Measurements from ENCODE around the gene MAPK4. TPM values are rescaled to one million over a fixed set of nuclear protein-coding genes. Genes with fewer than 3 reads are reported as not detected.
"Not testable (repeated sequence)": the region's sequence is repeated elsewhere in the genome, so short reads cannot be mapped to it uniquely, and the experiment has no call there.

The MAPK4 gene
- total RNA-seq (2012; rRNA removed) = not detected in 2 replicates

DNA sequence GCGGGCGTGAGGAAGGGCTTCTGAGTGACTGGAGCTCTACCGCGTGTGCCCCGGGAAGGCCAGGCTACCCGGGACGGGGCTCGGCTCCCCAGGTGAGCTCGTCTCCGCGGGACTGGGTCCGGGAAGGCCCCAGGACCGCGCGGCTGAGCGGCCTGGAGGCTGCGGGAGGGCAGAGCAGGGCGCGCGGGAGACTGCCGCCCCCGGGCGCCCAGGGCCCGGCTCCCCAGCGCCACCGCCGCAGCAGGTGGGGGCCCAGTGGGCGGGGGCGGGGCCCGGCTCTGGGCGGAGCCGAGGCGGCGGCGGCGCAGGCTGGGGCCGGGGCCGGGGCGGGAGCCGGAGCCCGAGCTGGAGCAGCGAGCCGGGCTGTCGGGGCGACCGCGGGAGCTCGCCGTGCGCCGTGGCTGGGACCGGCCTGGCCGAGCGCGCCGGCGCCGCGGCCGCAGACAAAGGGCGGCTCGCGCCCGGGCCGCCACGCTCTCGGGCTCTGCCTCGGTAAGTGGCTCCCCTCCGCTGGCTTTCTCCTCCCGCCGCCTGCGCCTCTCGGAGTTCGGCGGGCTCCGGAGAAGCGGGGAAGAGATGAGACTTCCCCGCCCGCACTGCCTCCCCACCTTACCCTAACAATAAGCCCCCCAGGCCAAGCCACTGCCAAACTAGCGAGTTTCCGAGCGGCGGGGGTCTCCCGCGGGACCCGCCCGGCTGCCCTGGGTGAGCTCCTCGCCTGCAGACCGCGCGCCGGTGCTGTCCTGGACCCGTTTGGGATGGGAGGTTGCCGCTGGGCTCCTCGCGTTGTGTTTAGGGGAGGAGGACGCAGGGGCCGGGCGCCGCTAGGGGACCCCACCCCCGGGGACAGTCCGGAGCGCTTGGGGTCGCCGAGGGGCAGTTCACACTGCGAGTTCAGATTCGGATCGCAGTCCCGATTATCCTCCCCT, at the start of gene MAPK4:
Gene MAPK4, plus strand, starts transcription at position 336 of the 929 bp plus-strand sequence. CDS start 103,872 bp downstream, outside the sequence.
- H3K9ac ChIP-seq (ENCODE audit: low read depth, low read length) = no peak within 1 kb of the TSS
- peaks cover 59% of the 10 kb centered on the region for H3K27me3 ChIP-seq (ENCODE audit: control insufficient read depth, insufficient read depth, low read length)
- H3K9me3 ChIP-seq (replicated peaks; ENCODE audit: low read length) = no peaks in the 10 kb centered on the region
- peaks cover 6% of the 10 kb centered on the region for H3K4me1 ChIP-seq (ENCODE audit: control insufficient read depth, insufficient read depth, low read length)
- H3K36me3 ChIP-seq (ENCODE audit: insufficient read depth, low read length) = no peaks in the 10 kb centered on the region
- H3K4me2 ChIP-seq (ENCODE audit: low read length) = peak within 1 kb of the TSS; percentile 85
- peak within 1 kb of the TSS; percentile 60 for H3K4me3 ChIP-seq (ENCODE audit: low read length)

DNA sequence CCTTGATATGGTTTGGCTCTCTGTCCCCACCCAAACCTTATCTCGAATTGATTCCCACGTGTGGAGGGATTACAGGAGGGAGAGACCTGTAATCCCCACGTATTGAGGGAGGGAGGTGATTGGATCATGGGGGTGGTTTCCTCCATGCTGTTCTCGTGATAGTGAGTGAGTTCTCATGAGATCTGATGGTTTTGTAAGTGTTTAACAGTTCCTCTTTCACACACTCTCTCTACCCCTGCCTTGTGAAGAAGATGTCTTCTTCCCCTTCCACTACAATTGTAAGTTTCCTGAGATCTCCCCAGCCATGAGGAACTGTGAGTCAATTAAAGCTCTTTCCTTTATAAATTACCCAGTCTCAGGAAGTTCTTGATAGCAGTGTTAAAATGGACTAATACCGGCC, 42.6 kb upstream of the MAPK4 start:
- H3K27me3 ChIP-seq (ENCODE audit: control insufficient read depth, insufficient read depth, low read length); H3K36me3 ChIP-seq (ENCODE audit: insufficient read depth, low read length); H3K4me1 ChIP-seq (ENCODE audit: control insufficient read depth, insufficient read depth, low read length); H3K9ac ChIP-seq (ENCODE audit: low read depth, low read length); H3K4me3 ChIP-seq (ENCODE audit: low read length); H3K9me3 ChIP-seq (replicated peaks; ENCODE audit: low read length); H3K4me2 ChIP-seq (ENCODE audit: low read length): not testable (repeated sequence)

DNA sequence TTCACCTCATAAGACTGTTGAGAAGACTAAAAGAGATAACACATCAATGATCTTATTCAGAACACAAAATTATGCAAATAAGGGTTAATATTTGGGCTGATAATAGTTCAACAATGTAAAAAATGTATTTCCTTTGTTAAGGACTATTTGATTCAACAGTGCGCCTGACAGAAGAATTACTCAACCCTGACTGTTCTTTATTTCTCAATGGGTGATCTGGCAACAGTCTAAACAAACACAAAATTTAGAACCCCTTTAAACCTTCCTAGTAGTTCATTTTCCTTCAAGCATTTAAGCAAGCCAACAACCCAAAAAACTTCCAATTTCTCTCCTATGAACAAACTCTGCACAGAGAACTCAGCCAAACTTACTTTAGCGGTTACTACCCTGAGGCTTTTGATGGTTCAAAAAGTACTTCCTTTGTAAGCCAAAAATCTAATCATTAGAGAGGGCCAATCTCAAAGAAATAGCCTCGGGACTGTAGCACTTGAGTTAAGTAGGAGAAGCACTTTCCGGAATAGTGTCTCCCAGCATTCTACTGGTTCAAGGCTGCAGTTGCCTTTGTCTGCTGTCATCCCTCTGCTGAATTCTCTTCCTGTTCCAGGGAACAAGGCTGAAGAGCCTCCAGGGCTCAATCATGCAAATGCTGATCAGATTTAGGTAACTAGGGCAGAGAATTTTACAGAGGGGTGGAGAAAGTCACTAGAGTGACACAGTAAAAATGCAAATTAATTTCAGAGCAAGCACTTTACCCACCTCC, 40.9 kb upstream of the MAPK4 start:
- no peak overlapping the region for H3K4me3 ChIP-seq (ENCODE audit: low read length)

DNA sequence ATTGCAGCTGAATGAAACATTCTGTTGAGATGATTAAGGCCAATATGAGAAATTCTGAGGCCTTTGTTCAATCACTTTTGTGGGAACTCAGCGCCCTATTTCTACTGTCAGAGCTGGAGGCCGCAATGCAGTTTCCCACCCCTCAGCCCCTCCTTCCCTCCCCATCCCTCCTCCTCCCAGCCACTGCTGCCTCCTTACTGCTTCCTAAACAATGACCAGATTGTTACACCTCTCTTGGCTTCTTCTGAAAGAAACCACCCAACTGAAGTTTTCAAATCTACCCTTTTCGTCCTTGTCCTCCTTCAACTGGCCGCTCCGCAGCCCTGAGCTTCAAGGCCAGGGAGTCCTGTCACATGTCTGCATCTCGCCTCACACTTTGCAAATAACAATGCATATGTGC, 36.7 kb upstream of the MAPK4 start:
- H3K9ac ChIP-seq (ENCODE audit: low read depth, low read length) = no peak overlapping the region
- H3K36me3 ChIP-seq (ENCODE audit: insufficient read depth, low read length) = no peaks in the 10 kb centered on the region
- no peaks in the 10 kb centered on the region for H3K27me3 ChIP-seq (ENCODE audit: control insufficient read depth, insufficient read depth, low read length)
- H3K9me3 ChIP-seq (replicated peaks; ENCODE audit: low read length) = no peaks in the 10 kb centered on the region
- H3K4me3 ChIP-seq (ENCODE audit: low read length) = no peak overlapping the region
- peaks cover 2% of the 10 kb centered on the region for H3K4me1 ChIP-seq (ENCODE audit: control insufficient read depth, insufficient read depth, low read length)
- H3K4me2 ChIP-seq (ENCODE audit: low read length) = no peak overlapping the region

More for the DNA sequence above, 40.9 kb upstream of the MAPK4 start:
- Histone ChIP-seq H3K4me1 (ENCODE audit: control insufficient read depth, insufficient read depth, low read length) (peaks cover 2% of the 10 kb centered on the region), H3K9me3 (replicated peaks; ENCODE audit: low read length) (no peaks in the 10 kb centered on the region), H3K27me3 (ENCODE audit: control insufficient read depth, insufficient read depth, low read length) (no peaks in the 10 kb centered on the region), H3K36me3 (ENCODE audit: insufficient read depth, low read length) (no peaks in the 10 kb centered on the region), H3K9ac (ENCODE audit: low read depth, low read length) (no peak overlapping the region), H3K4me2 (ENCODE audit: low read length) (no peak overlapping the region)

DNA sequence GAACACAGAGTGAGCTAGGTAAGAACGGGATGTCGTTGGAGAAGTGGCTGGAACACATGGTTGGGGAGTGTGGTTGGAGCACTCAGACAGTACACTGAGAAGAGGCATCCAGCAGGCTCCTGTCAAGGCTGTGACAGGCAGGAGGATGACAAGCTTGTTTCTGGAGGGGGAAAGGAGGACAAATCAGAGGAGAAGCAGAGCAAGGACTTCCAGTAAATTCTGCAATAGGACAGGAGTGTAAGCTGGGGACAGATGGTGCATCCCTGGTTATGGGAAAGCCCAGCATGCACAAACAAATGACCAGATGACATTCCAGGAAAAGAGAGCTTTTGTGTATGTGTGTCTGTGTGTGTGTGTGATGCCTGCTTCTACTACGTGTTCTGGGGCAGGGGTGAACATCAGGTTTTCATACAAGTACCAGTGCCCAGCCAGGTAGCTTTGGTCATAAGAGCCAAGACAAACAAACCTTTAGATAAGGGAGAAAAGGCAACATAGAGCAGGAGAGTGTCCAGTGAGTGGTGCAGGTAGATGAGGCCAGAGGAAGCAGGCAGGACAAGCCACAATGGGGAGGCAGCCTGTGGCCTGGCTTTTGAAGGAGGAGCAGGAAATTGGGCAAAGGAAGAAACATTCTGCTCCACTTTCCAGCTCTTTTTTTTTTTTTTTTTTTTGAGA, 32.1 kb upstream of the MAPK4 start:
- no peaks in the 10 kb centered on the region for H3K27me3 ChIP-seq (ENCODE audit: control insufficient read depth, insufficient read depth, low read length)
- no peak overlapping the region for H3K4me3 ChIP-seq (ENCODE audit: low read length)
- H3K9me3 ChIP-seq (replicated peaks; ENCODE audit: low read length) = no peaks in the 10 kb centered on the region

DNA sequence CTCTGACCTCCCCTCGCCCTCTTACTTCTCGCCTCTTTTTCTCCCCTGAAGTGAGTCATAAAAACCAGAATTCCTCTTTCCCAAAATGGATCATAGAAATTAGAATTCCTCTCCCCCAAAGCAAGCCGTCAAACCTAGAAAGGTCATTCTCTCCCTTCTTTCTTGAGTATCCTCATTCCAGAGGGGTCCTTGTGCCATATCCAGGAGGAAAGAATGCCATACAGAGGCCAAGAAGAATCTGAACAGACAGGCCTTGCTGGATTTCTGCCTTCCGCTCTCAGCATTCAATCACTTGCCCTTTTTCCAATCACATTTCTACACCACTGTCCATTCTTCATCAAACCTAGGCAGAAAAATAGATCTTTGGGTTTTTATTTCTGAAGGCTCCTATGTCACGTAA, 31.1 kb upstream of the MAPK4 start:
- Histone ChIP-seq H3K4me2 (ENCODE audit: low read length) (no peak overlapping the region), H3K4me3 (ENCODE audit: low read length) (no peak overlapping the region), H3K4me1 (ENCODE audit: control insufficient read depth, insufficient read depth, low read length) (no peaks in the 10 kb centered on the region), H3K9ac (ENCODE audit: low read depth, low read length) (no peak overlapping the region), H3K9me3 (replicated peaks; ENCODE audit: low read length) (no peaks in the 10 kb centered on the region), H3K36me3 (ENCODE audit: insufficient read depth, low read length) (no peaks in the 10 kb centered on the region), H3K27me3 (ENCODE audit: control insufficient read depth, insufficient read depth, low read length) (no peaks in the 10 kb centered on the region)

More for the DNA sequence above, 32.1 kb upstream of the MAPK4 start:
- H3K4me1 ChIP-seq (ENCODE audit: control insufficient read depth, insufficient read depth, low read length) = no peaks in the 10 kb centered on the region
- no peak overlapping the region for H3K9ac ChIP-seq (ENCODE audit: low read depth, low read length)
- H3K4me2 ChIP-seq (ENCODE audit: low read length) = no peak overlapping the region
- H3K36me3 ChIP-seq (ENCODE audit: insufficient read depth, low read length) = no peaks in the 10 kb centered on the region

DNA sequence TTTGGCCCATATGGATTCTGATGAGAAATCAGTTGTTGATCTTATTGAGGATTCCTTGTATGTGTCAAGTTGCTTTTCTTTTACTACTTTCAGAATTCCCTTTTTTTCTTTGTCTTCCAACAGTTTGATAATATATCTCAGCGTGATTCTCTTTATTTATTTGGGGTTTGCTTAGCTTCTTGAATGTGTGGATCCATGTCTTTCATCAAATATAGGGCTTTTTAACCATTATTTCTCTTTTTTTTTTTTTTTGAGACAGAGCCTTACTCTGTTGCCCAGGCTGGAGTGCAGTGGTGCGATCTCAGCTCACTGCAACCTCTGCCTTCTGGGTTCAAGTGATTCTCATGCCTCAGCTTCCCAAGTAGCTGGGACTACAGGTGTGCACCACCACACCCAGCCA, 26.1 kb upstream of the MAPK4 start:
- H3K36me3 ChIP-seq (ENCODE audit: insufficient read depth, low read length); H3K9ac ChIP-seq (ENCODE audit: low read depth, low read length); H3K4me1 ChIP-seq (ENCODE audit: control insufficient read depth, insufficient read depth, low read length); H3K9me3 ChIP-seq (replicated peaks; ENCODE audit: low read length); H3K4me2 ChIP-seq (ENCODE audit: low read length); H3K27me3 ChIP-seq (ENCODE audit: control insufficient read depth, insufficient read depth, low read length); H3K4me3 ChIP-seq (ENCODE audit: low read length): not testable (repeated sequence)

DNA sequence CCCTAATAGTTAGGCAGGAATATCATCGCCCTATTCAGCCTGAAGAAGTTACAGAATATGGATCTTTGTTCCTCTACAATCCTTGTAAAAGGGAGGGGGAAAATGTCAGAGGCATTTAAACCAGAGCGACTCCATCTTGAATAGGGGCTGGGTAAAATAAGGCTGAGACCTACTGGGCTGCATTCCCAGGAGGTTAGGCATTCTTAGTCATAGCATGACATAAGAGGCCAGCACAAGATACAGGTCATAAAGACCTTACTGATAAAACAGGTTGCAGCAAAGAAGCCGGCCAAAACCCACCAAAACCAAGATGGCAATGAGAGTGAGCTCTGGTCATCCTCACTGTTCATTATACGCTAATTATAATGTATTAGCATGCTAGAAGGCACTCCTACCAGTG, 15.4 kb upstream of the MAPK4 start:
- H3K4me1 ChIP-seq (ENCODE audit: control insufficient read depth, insufficient read depth, low read length) = not testable (repeated sequence)

DNA sequence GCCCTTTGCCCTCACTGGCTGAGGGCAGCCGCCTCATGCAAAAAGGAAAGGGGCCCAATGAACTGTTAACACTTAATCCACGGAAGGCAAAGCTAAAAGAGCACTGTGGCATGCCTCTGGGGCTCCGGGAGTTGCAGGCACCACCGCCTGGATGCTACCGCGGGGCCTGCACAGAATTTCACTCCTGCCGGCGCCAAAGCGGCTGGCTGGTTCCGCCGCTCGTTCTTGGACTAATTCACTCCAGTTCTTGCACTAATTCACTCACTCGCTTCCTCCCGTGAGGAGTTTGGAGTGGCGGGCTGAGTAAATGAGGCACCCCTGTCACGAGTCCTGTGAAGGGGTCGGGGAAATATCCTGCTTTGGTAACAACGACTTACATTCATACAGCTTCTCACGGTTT, 14.0 kb upstream of the MAPK4 start:
- no peak overlapping the region for H3K4me3 ChIP-seq (ENCODE audit: low read length)
- H3K9me3 ChIP-seq (replicated peaks; ENCODE audit: low read length) = no peaks in the 10 kb centered on the region
- H3K27me3 ChIP-seq (ENCODE audit: control insufficient read depth, insufficient read depth, low read length) = no peaks in the 10 kb centered on the region
- H3K4me1 ChIP-seq (ENCODE audit: control insufficient read depth, insufficient read depth, low read length) = no peaks in the 10 kb centered on the region
- H3K4me2 ChIP-seq (ENCODE audit: low read length) = no peak overlapping the region
- H3K9ac ChIP-seq (ENCODE audit: low read depth, low read length) = no peak overlapping the region
- no peaks in the 10 kb centered on the region for H3K36me3 ChIP-seq (ENCODE audit: insufficient read depth, low read length)

More for the DNA sequence above, 15.4 kb upstream of the MAPK4 start:
- H3K4me3 ChIP-seq (ENCODE audit: low read length); H3K36me3 ChIP-seq (ENCODE audit: insufficient read depth, low read length); H3K9ac ChIP-seq (ENCODE audit: low read depth, low read length); H3K9me3 ChIP-seq (replicated peaks; ENCODE audit: low read length); H3K4me2 ChIP-seq (ENCODE audit: low read length); H3K27me3 ChIP-seq (ENCODE audit: control insufficient read depth, insufficient read depth, low read length): not testable (repeated sequence)

DNA sequence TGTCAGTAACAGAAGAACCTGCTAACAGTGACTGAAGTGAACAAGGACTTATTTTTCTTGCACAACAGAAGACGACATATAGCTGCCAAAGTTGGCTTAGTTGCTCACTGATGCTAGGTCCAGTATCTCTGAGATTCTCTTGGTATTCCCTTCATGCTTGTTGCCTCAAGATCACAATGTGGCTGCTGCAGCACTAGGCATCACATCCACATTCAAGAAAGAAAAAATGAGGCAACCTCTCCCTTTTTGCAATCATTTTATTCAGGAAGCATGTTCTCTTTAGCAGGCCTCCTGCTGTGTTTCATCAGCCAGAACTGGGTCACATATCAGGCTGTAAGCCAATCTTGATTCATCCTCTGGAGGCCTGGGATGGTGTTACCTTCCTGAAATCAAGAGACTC, 11.7 kb upstream of the MAPK4 start:
- H3K4me2 ChIP-seq (ENCODE audit: low read length) = no peak overlapping the region
- no peaks in the 10 kb centered on the region for H3K27me3 ChIP-seq (ENCODE audit: control insufficient read depth, insufficient read depth, low read length)
- no peaks in the 10 kb centered on the region for H3K9me3 ChIP-seq (replicated peaks; ENCODE audit: low read length)
- H3K9ac ChIP-seq (ENCODE audit: low read depth, low read length) = no peak overlapping the region
- H3K36me3 ChIP-seq (ENCODE audit: insufficient read depth, low read length) = no peaks in the 10 kb centered on the region
- no peaks in the 10 kb centered on the region for H3K4me1 ChIP-seq (ENCODE audit: control insufficient read depth, insufficient read depth, low read length)
- no peak overlapping the region for H3K4me3 ChIP-seq (ENCODE audit: low read length)

DNA sequence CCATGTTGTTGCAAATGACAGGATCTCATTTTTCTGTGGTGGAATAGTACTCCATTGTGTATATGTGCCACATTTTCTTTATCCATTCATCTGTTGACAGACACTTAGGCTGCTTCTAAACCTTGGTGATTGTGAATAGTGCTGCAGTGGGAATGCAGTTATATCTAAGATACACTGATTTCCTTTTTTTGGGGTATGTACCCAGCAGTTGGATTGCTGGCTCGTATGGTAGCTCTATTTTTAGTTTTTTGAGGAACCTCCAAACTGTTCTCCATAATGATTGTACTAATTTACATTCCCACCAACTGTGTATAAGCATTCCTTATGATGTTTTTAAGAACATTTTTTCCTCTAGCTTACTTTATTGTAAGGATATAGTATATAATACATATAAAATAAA, 8.2 kb upstream of the MAPK4 start:
- H3K9ac ChIP-seq (ENCODE audit: low read depth, low read length); H3K27me3 ChIP-seq (ENCODE audit: control insufficient read depth, insufficient read depth, low read length); H3K36me3 ChIP-seq (ENCODE audit: insufficient read depth, low read length); H3K9me3 ChIP-seq (replicated peaks; ENCODE audit: low read length); H3K4me2 ChIP-seq (ENCODE audit: low read length); H3K4me3 ChIP-seq (ENCODE audit: low read length); H3K4me1 ChIP-seq (ENCODE audit: control insufficient read depth, insufficient read depth, low read length): not testable (repeated sequence)
